ENCODE measurements around the gene ERH.

The ERH gene

GRCh38 chr14:69344171-69344570, 53.9 kb downstream of the ERH start:
- TF ChIP-seq CTCF (IDR thresholded peaks at IDR 0.05; ENCODE audit: insufficient read depth, low read length, poor library complexity, severe bottlenecking) = no peak
- Histone ChIP-seq H3K36me3 (ENCODE audit: control insufficient read depth, insufficient read depth, low read length) (no peaks in the 10 kb centered on the region), H3K27me3 (replicated peaks; ENCODE audit: control insufficient read depth, insufficient read depth, low read length) (no peaks in the 10 kb centered on the region; the same call in 1 of the 2 replicates), H3K4me3 (replicated peaks; ENCODE audit: low read depth, low read length) (no peak overlapping the region)
- no peak for DNase-seq (ENCODE audit: extremely low read depth, insufficient read length)

GRCh38 chr14:69342928-69343525, 55.1 kb downstream of the ERH start:
- no peaks in the 10 kb centered on the region for H3K36me3 ChIP-seq (ENCODE audit: control insufficient read depth, insufficient read depth, low read length)
- DNase-seq (ENCODE audit: extremely low read depth, insufficient read length) = no peak
- no peak for TF ChIP-seq CTCF (IDR thresholded peaks at IDR 0.05; ENCODE audit: insufficient read depth, low read length, poor library complexity, severe bottlenecking)
- H3K4me3 ChIP-seq (replicated peaks; ENCODE audit: low read depth, low read length) = no peak overlapping the region
- H3K27me3 ChIP-seq (replicated peaks; ENCODE audit: control insufficient read depth, insufficient read depth, low read length) = no peaks in the 10 kb centered on the region; the same call in 1 of the 2 replicates

- TF ChIP-seq CTCF (IDR thresholded peaks at IDR 0.05; ENCODE audit: insufficient read depth, low read length, poor library complexity, severe bottlenecking) = no peak
- DNase-seq (ENCODE audit: extremely low read depth, insufficient read length) = no peak
- Histone ChIP-seq H3K36me3 (ENCODE audit: control insufficient read depth, insufficient read depth, low read length) (no peaks in the 10 kb centered on the region), H3K27me3 (replicated peaks; ENCODE audit: control insufficient read depth, insufficient read depth, low read length) (no peaks in the 10 kb centered on the region; the same call in 1 of the 2 replicates), H3K4me3 (replicated peaks; ENCODE audit: low read depth, low read length) (no peak overlapping the region)
These were observed 58.7 kb downstream of the ERH start for GRCh38 chr14:69339426-69339825.

- Histone ChIP-seq H3K4me3 (replicated peaks; ENCODE audit: low read depth, low read length) (no peak overlapping the region), H3K27me3 (replicated peaks; ENCODE audit: control insufficient read depth, insufficient read depth, low read length) (no peaks in the 10 kb centered on the region), H3K36me3 (ENCODE audit: control insufficient read depth, insufficient read depth, low read length) (no peaks in the 10 kb centered on the region)
- TF ChIP-seq CTCF (IDR thresholded peaks at IDR 0.05; ENCODE audit: insufficient read depth, low read length, poor library complexity, severe bottlenecking) = no peak
- DNase-seq (ENCODE audit: extremely low read depth, insufficient read length) = no peak
These were observed 60.1 kb downstream of the ERH start for GRCh38 chr14:69337984-69338383.

GRCh38 chr14:69335371-69335771, 62.7 kb downstream of the ERH start:
- Histone ChIP-seq H3K4me3 (replicated peaks; ENCODE audit: low read depth, low read length) (no peak overlapping the region), H3K27me3 (replicated peaks; ENCODE audit: control insufficient read depth, insufficient read depth, low read length) (no peaks in the 10 kb centered on the region), H3K36me3 (ENCODE audit: control insufficient read depth, insufficient read depth, low read length) (no peaks in the 10 kb centered on the region)
- no peak for DNase-seq (ENCODE audit: extremely low read depth, insufficient read length)
- TF ChIP-seq CTCF (IDR thresholded peaks at IDR 0.05; ENCODE audit: insufficient read depth, low read length, poor library complexity, severe bottlenecking) = no peak

GRCh38 chr14:69334576-69334975, 63.5 kb downstream of the ERH start:
- DNase-seq (ENCODE audit: extremely low read depth, insufficient read length) = no peak
- Histone ChIP-seq H3K4me3 (replicated peaks; ENCODE audit: low read depth, low read length) (no peak overlapping the region), H3K27me3 (replicated peaks; ENCODE audit: control insufficient read depth, insufficient read depth, low read length) (no peaks in the 10 kb centered on the region), H3K36me3 (ENCODE audit: control insufficient read depth, insufficient read depth, low read length) (no peaks in the 10 kb centered on the region)
- TF ChIP-seq CTCF (IDR thresholded peaks at IDR 0.05; ENCODE audit: insufficient read depth, low read length, poor library complexity, severe bottlenecking) = no peak

Measured in GM06990 (cell line).